ENCODE data around the gene LZTS3.
"Not testable (repeated sequence)": the region's sequence is repeated elsewhere in the genome, so short reads cannot be mapped to it uniquely, and the experiment has no call there.

LZTS3 gene

DNA sequence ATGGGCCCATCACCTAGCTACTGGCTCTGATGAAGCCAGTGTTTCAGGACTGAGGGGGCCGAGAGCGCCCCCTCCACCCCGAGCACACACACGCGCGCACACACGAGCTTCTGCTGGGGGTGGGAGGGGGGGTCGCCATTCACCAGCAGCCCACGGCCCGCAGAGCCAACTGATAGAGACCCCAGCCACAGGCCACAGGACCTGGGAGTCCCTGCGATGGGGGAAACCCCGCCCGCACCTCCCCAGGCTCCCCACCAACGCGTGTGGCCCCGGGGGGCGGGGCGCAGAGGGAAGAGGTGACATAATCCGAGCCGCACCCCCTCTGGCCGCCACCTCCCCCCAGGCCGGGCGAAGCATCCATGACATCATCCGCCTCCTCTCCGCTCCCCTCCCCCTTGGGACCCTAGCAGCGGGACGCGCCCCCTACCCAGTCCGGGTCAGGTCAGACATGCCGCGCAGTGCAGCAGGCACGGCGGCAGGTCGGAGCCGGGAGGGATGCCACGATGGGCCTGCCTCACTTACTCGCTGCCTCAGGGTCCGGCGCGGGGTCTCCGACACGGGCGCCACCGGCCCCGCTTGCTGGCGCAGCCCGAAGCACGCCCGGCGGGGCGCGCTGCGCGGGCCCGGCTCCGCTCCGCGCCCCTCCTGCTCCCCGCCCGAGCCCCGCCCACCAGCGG is at the start of gene LZTS3:
TSS of gene LZTS3 (minus strand) at position 617 of the 677 bp plus-strand sequence. CDS start 6,386 bp downstream, outside the sequence.
- Histone ChIP-seq H3K27me3 (ENCODE audit: control insufficient read depth, insufficient read depth, low read length) (peaks cover 11% of the 10 kb centered on the region; the same call in 1 of the 2 replicates), H3K36me3 (ENCODE audit: control insufficient read depth, insufficient read depth, low read length) (no peaks in the 10 kb centered on the region), H3K9me3 (ENCODE audit: control insufficient read depth, insufficient read depth, low read depth, low read length) (no peaks in the 10 kb centered on the region), H3K9ac (ENCODE audit: low read length) (peak within 1 kb of the TSS; percentile 87), H3K27ac (ENCODE audit: low read depth, low read length) (peak within 1 kb of the TSS; percentile 29; the same call in 1 of the 2 replicates), H3K4me3 (ENCODE audit: low read depth, low read length) (peak within 1 kb of the TSS; percentile 90), H3K4me1 (ENCODE audit: control insufficient read depth, insufficient read depth, low read length) (peaks cover 39% of the 10 kb centered on the region)

DNA sequence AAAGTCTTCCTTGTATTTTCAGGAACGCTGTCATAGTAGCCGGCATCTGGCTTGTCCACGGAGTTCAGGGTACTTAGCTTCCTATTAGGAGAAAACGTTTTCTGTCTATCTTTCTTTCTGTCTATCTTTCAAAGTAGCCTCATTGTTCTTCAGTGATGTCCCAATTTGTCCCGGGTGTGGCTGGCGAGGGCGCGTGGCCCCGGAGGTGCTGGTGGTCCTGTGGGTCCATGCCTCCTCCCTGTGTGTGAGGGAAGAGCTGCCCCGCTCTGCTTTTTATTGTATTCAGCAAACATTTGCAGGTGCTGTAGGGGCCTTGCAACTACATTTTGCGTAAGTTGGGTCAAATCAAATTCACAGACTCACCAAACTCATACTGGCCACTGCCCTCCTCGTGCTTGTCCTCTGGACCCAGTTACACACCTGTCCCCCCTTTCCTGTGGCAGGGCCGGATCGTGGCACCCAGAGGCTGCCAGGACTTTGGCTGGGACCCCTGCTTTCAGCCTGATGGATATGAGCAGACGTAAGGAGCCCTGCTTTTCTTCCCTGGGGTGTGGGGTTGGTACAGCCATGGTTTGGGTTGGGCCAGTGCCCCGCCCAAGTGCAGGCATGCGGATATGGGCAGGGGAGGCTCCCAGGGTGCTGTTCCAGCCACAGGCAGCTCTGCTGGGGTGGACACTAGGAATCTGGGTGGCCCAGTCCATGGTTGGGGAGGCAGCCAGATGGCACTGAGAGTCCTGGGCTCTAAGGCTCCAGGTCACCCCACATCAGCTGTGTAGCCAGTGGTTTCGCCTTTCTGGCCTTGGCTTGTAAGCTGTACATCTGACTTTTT is 48.3 kb upstream of the LZTS3 start:
- Histone ChIP-seq H3K27me3 (ENCODE audit: control insufficient read depth, insufficient read depth, low read length) (no peaks in the 10 kb centered on the region), H3K4me3 (ENCODE audit: low read depth, low read length) (no peak overlapping the region), H3K36me3 (ENCODE audit: control insufficient read depth, insufficient read depth, low read length) (peaks cover 58% of the 10 kb centered on the region), H3K4me1 (ENCODE audit: control insufficient read depth, insufficient read depth, low read length) (peaks cover 10% of the 10 kb centered on the region; the same call in 1 of the 2 replicates), H3K27ac (ENCODE audit: low read depth, low read length) (no peak overlapping the region), H3K9ac (ENCODE audit: low read length) (no peak overlapping the region), H3K9me3 (ENCODE audit: control insufficient read depth, insufficient read depth, low read depth, low read length) (no peaks in the 10 kb centered on the region)

DNA sequence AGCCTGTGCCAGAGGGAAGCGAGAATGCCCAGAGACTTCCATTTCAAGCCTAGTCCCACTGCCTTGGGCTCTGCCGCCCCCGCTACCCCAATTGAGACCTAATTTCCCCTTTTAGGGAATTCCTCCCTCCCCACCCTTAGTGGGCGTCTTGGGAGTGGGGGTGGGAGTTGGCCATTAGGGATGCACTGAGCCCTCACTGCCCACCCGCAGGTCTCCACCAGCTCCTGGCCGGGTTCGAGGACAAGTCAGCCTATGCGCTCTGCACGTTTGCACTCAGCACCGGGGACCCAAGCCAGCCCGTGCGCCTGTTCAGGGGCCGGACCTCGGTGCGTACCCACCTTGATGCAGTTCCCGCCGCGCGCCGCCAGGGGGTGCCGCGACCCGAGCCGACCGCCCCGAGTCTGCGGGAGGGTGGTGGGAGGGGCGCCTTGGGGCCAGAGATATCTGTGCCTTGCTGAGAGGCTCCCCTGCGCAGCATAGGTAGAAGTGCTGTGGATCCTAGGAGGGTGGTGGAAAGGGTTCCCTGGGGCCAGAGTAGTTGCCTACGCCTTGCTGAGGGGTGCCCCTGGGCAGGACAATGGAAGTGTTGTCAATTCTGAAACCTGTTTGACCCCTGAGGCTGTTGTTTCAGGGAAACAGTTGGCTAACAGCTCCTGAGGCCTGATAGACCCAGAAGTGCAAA is 45.1 kb upstream of the LZTS3 start:
- H3K9ac ChIP-seq (ENCODE audit: low read length): no peak overlapping the region
- H3K9me3 ChIP-seq (ENCODE audit: control insufficient read depth, insufficient read depth, low read depth, low read length): no peaks in the 10 kb centered on the region
- no peak overlapping the region for H3K27ac ChIP-seq (ENCODE audit: low read depth, low read length)
- H3K4me3 ChIP-seq (ENCODE audit: low read depth, low read length): no peak overlapping the region
- peaks cover 10% of the 10 kb centered on the region; the same call in 1 of the 2 replicates for H3K4me1 ChIP-seq (ENCODE audit: control insufficient read depth, insufficient read depth, low read length)
- no peaks in the 10 kb centered on the region for H3K27me3 ChIP-seq (ENCODE audit: control insufficient read depth, insufficient read depth, low read length)
- peaks cover 72% of the 10 kb centered on the region for H3K36me3 ChIP-seq (ENCODE audit: control insufficient read depth, insufficient read depth, low read length)

DNA sequence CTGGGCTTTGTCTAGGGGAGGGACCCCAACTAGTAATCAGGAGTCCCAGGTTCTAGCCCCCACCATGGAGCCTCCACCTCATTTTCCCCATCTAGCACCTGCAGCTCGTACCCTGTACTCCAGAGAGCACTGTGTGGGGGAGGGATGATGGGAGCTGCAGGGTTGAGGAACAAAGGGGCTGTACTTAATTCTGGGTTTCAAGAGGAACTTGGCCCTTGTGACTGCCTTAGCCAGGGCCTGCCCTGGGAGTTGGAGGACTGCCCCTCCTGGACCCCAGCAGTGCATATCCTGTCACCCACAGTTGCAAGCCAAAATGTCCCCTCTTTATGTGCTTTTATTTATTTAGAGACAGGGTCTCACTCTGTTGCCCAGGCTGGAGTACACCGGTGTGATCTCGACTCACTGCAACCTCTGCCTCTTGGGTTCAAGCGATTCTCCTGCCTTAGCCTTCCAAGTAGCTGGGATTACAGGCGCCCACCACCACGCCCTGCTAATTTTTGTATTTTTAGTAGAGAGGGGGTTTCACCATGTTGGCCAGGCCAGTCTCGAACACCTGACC is 42.1 kb upstream of the LZTS3 start:
- not testable (repeated sequence) for H3K4me3 ChIP-seq (ENCODE audit: low read depth, low read length); H3K4me1 ChIP-seq (ENCODE audit: control insufficient read depth, insufficient read depth, low read length); H3K9me3 ChIP-seq (ENCODE audit: control insufficient read depth, insufficient read depth, low read depth, low read length); H3K27ac ChIP-seq (ENCODE audit: low read depth, low read length); H3K9ac ChIP-seq (ENCODE audit: low read length); H3K27me3 ChIP-seq (ENCODE audit: control insufficient read depth, insufficient read depth, low read length)
- H3K36me3 ChIP-seq (ENCODE audit: control insufficient read depth, insufficient read depth, low read length): peaks cover 52% of the 10 kb centered on the region

DNA sequence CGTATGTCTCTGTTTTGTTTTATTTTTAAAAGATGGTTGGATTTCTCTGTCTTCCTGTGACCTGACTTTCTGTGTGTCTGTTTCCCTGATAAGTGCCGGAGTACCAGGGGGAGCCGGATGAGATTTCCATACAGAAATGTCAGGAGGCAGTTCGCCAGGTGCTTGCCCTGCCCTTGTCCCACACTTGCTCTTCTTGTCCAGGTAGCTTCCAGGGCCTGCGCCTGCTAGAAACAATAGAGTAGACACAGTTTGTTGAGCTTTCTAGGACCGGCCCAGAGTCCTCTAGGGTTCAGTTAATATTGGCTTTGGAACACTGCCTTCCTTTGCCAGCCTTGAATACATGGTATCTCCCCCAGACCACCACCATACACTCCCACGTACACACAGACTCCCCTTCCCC is 39.9 kb upstream of the LZTS3 start:
- no peak overlapping the region for H3K27ac ChIP-seq (ENCODE audit: low read depth, low read length)
- H3K36me3 ChIP-seq (ENCODE audit: control insufficient read depth, insufficient read depth, low read length): peaks cover 38% of the 10 kb centered on the region
- no peak overlapping the region for H3K4me3 ChIP-seq (ENCODE audit: low read depth, low read length)
- H3K9me3 ChIP-seq (ENCODE audit: control insufficient read depth, insufficient read depth, low read depth, low read length): no peaks in the 10 kb centered on the region
- no peaks in the 10 kb centered on the region for H3K27me3 ChIP-seq (ENCODE audit: control insufficient read depth, insufficient read depth, low read length)
- peaks cover 4% of the 10 kb centered on the region; the same call in 1 of the 2 replicates for H3K4me1 ChIP-seq (ENCODE audit: control insufficient read depth, insufficient read depth, low read length)
- H3K9ac ChIP-seq (ENCODE audit: low read length): no peak overlapping the region

DNA sequence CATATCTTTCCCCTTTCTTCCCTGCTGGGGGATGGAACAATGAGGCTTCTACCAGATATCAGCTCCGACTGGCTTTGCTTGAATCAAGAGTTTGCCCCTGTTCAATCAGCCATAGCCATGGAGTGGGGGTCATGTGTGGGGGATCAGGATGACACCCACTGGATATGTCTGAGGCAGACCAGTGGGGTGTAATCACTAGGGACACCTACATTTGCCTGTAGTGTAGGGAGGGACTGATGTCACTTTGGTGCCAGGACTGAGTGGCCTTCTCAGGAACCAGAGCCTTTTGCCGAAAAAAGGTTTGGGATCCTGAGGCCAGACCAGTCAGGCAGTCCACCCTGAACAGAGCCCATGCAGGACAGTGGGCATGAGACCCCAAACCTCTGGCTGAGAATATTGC is 37.0 kb upstream of the LZTS3 start:
- Histone ChIP-seq H3K4me3 (ENCODE audit: low read depth, low read length) (peak overlapping the region; percentile 82), H3K9ac (ENCODE audit: low read length) (peak overlapping the region; percentile 93), H3K4me1 (ENCODE audit: control insufficient read depth, insufficient read depth, low read length) (peaks cover 4% of the 10 kb centered on the region; the same call in 1 of the 2 replicates), H3K27ac (ENCODE audit: low read depth, low read length) (no peak overlapping the region), H3K36me3 (ENCODE audit: control insufficient read depth, insufficient read depth, low read length) (peaks cover 25% of the 10 kb centered on the region), H3K27me3 (ENCODE audit: control insufficient read depth, insufficient read depth, low read length) (no peaks in the 10 kb centered on the region), H3K9me3 (ENCODE audit: control insufficient read depth, insufficient read depth, low read depth, low read length) (no peaks in the 10 kb centered on the region)

DNA sequence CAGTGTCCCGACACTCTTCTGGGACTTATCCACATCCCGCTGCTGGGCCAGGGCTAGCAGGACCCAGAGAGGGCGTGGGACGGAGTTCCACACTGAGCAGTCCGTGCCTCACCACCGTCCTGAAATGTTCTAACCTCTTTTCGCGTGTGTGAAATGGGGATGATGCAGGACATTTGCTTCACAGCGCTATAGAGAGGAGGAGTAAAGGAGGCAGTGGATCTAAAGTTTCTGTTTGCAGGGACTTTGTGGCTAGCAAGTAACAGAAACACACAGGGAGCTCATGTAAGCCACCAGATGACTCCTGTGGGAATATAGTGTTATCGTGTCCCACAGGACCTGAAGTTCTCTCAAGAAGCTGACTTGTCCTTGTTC is 36.6 kb upstream of the LZTS3 start:
- no peaks in the 10 kb centered on the region for H3K27me3 ChIP-seq (ENCODE audit: control insufficient read depth, insufficient read depth, low read length)
- H3K27ac ChIP-seq (ENCODE audit: low read depth, low read length): 0 out of 2 replicates have a peak overlapping the region, but pooled peaks have one; percentile 69
- peak overlapping the region; percentile 82 for H3K4me3 ChIP-seq (ENCODE audit: low read depth, low read length)
- peak overlapping the region; percentile 93 for H3K9ac ChIP-seq (ENCODE audit: low read length)
- no peaks in the 10 kb centered on the region for H3K9me3 ChIP-seq (ENCODE audit: control insufficient read depth, insufficient read depth, low read depth, low read length)
- peaks cover 4% of the 10 kb centered on the region; the same call in 1 of the 2 replicates for H3K4me1 ChIP-seq (ENCODE audit: control insufficient read depth, insufficient read depth, low read length)
- H3K36me3 ChIP-seq (ENCODE audit: control insufficient read depth, insufficient read depth, low read length): peaks cover 21% of the 10 kb centered on the region

DNA sequence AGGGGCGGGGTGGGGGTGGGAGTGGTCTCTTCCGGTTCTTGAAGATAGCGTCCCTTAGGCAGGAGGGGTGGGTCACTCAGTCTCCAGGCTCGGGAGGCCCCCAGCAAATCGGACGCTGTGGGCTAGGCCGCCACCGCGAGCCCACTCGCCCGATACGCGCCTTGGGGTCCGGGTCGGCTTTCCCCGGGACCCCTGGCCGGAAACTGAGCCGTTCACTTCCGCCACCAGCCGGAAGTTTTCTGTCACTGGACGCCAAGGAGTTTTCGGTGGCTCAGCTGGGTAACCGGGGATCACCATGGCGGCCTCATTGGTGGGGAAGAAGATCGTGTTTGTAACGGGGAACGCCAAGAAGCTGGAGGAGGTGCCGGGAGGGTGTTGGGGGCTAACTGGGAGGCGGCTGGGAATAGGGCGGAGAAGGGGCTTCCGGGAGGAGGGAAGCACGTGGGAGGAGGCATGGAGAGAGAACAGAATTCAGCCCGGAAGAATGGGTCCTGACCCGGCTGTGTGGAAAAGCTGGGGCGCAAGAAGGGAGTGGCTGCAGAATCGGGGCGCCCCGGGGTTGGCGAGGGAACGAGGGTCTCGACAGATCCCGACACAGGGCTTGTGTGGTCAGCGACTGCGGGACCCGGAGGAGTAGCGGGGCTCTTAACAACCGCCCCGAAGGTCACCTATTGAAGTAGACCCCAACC is 36.1 kb upstream of the LZTS3 start, which contains the start of gene ITPA:
TSS of gene ITPA (plus strand) at position 242 of the 689 bp plus-strand sequence. CDS start at position 296, 54 bp downstream.
- H3K4me1 ChIP-seq (ENCODE audit: control insufficient read depth, insufficient read depth, low read length): peaks cover 4% of the 10 kb centered on the region; the same call in 1 of the 2 replicates
- H3K27me3 ChIP-seq (ENCODE audit: control insufficient read depth, insufficient read depth, low read length): no peaks in the 10 kb centered on the region
- H3K4me3 ChIP-seq (ENCODE audit: low read depth, low read length): peak within 1 kb of the TSS; percentile 82
- H3K9me3 ChIP-seq (ENCODE audit: control insufficient read depth, insufficient read depth, low read depth, low read length): no peaks in the 10 kb centered on the region
- H3K36me3 ChIP-seq (ENCODE audit: control insufficient read depth, insufficient read depth, low read length): peaks cover 18% of the 10 kb centered on the region
- peak within 1 kb of the TSS; percentile 69; the same call in 1 of the 2 replicates for H3K27ac ChIP-seq (ENCODE audit: low read depth, low read length)
- peak within 1 kb of the TSS; percentile 93 for H3K9ac ChIP-seq (ENCODE audit: low read length)

DNA sequence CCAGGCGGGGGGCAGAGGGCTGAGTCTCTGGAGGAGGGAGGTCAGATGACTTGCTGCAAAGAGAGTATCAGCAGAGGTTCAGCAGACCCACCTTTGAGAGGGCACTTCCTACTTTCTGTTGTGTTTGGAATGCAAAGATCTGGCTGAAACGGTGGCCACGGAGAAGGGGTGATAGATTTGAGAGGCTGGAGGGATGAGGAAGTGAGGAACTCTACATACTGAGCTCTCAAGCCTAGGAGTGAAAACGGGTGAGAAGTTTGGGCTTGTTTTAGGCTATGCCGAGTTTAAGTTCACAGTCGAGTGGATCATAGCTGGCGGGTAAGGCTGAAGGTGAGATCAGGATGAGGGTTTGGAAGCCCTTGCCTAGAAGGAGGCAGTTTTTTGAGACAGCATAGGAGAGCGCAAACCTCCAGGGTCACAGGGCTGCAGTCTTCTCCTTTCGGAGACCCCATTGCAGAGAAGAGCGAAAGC is 35.5 kb upstream of the LZTS3 start:
- Histone ChIP-seq H3K9ac (ENCODE audit: low read length) (peak overlapping the region; percentile 93), H3K4me1 (ENCODE audit: control insufficient read depth, insufficient read depth, low read length) (peaks cover 4% of the 10 kb centered on the region; the same call in 1 of the 2 replicates), H3K27ac (ENCODE audit: low read depth, low read length) (peak overlapping the region; percentile 69; the same call in 1 of the 2 replicates), H3K36me3 (ENCODE audit: control insufficient read depth, insufficient read depth, low read length) (peaks cover 13% of the 10 kb centered on the region), H3K27me3 (ENCODE audit: control insufficient read depth, insufficient read depth, low read length) (no peaks in the 10 kb centered on the region), H3K9me3 (ENCODE audit: control insufficient read depth, insufficient read depth, low read depth, low read length) (no peaks in the 10 kb centered on the region), H3K4me3 (ENCODE audit: low read depth, low read length) (peak overlapping the region; percentile 82)
